DMS 273 treated with DMSO at 0.1 percent for 48 hours (cell line): ENCODE results near the gene FARS2.
"Not testable (repeated sequence)": the region's sequence is repeated elsewhere in the genome, so short reads cannot be mapped to it uniquely, and the experiment has no call there.

Experiments
- DNase-seq: peaks from one replicate; lab custom pipeline; 2025; lab: John Stamatoyannopoulos, UW

FARS2 gene

GRCh38 chr6:5765141-5765760, 503.9 kb downstream of the FARS2 start:
- no peak for DNase-seq

GRCh38 chr6:5766260-5766659, 504.9 kb downstream of the FARS2 start:
- no peak for DNase-seq

GRCh38 chr6:5767471-5767870, 506.2 kb downstream of the FARS2 start:
- no peak for DNase-seq

GRCh38 chr6:5771211-5771610, 509.9 kb downstream of the FARS2 start:
- DNase-seq, result no peak

- no peak for DNase-seq
Measured at GRCh38 chr6:5771759-5772390, 510.6 kb downstream of the FARS2 start.

- no peak for DNase-seq
Measured at GRCh38 chr6:5772408-5773120, 511.3 kb downstream of the FARS2 start.

GRCh38 chr6:5776104-5776503, 514.8 kb downstream of the FARS2 start:
- DNase-seq, result no peak

- peak; percentile 41 for DNase-seq
Measured at GRCh38 chr6:5776706-5777390, 515.5 kb downstream of the FARS2 start.

GRCh38 chr6:5778317-5778857, 517.1 kb downstream of the FARS2 start:
- no peak for DNase-seq

GRCh38 chr6:5778906-5779305, 517.6 kb downstream of the FARS2 start:
- DNase-seq, result no peak

GRCh38 chr6:5781019-5781418, 519.7 kb downstream of the FARS2 start:
- no peak for DNase-seq

- no peak for DNase-seq
Measured at GRCh38 chr6:5781966-5782556, 520.7 kb downstream of the FARS2 start.

- peak; percentile 57 for DNase-seq
Measured at GRCh38 chr6:5782783-5783547, 521.7 kb downstream of the FARS2 start.

GRCh38 chr6:5783584-5784089, 522.3 kb downstream of the FARS2 start:
- DNase-seq, result no peak

GRCh38 chr6:5785249-5785648, 523.9 kb downstream of the FARS2 start:
- DNase-seq, result no peak

- no peak for DNase-seq
Measured at GRCh38 chr6:5786321-5786968, 525.1 kb downstream of the FARS2 start.

GRCh38 chr6:5786969-5787720, 525.8 kb downstream of the FARS2 start:
- DNase-seq, result no peak

GRCh38 chr6:5789426-5789825, 528.1 kb downstream of the FARS2 start:
- DNase-seq, result not testable (repeated sequence)

- not testable (repeated sequence) for DNase-seq
Measured at GRCh38 chr6:5796555-5796954, 535.2 kb downstream of the FARS2 start.

- DNase-seq, result not testable (repeated sequence)
Measured at GRCh38 chr6:5806406-5806805, 545.1 kb downstream of the FARS2 start.
